Type B pancreatic cell (in vitro differentiated cells): Measurements from ENCODE around the gene DCAF4. TPM values are rescaled to one million over a fixed set of nuclear protein-coding genes. Genes with fewer than 3 reads are reported as not detected.

ENCODE experiments used
- DNase-seq: peaks from one replicate; pipeline ENCODE4 v3.0.0; 2021; ENCODE audit warnings: mixed read lengths; ENCODE audit not compliant: unreplicated experiment; ENCODE audit errors: extremely low spot score
- H3K27ac Mint-ChIP-seq: 2 replicates; pipeline ENCODE4 v1.8.0; 2021; ENCODE audit warnings: mild to moderate bottlenecking, mixed read lengths
- H3K27me3 Mint-ChIP-seq: 2 replicates; pipeline ENCODE4 v1.8.0; 2021; ENCODE audit warnings: mixed read lengths
- H3K36me3 Mint-ChIP-seq: 2 replicates; pipeline ENCODE4 v1.8.0; 2021; ENCODE audit warnings: mixed read lengths
- H3K4me1 Mint-ChIP-seq: one replicate; pipeline ENCODE4 v1.8.0; 2021; ENCODE audit warnings: mixed read lengths; ENCODE audit not compliant: unreplicated experiment
- H3K4me3 Mint-ChIP-seq: 2 replicates; pipeline ENCODE4 v1.8.0; 2021; ENCODE audit warnings: mild to moderate bottlenecking, mixed read lengths
- H3K9me3 Mint-ChIP-seq: 2 replicates; pipeline ENCODE4 v1.8.0; 2021; ENCODE audit warnings: mixed read lengths
- total RNA-seq: library from RNA; stranded (reverse); gene quantifications from 2 replicates; pipeline ENCODE4 v1.2.1, GENCODE V29; 2021; ENCODE audit warnings: low replicate concordance
- TF ChIP-seq, protein P1 (sequence below): fragments of 200-600 bp; sonication (generic); conservative IDR thresholded peaks from 2 replicates; pipeline ENCODE4 v1.5.0; 2021; ENCODE audit warnings: antibody characterized with exemption, mild to moderate bottlenecking

DCAF4 gene
- total RNA-seq, 1 donor from 2014 or later, result 17.9 TPM

DNA sequence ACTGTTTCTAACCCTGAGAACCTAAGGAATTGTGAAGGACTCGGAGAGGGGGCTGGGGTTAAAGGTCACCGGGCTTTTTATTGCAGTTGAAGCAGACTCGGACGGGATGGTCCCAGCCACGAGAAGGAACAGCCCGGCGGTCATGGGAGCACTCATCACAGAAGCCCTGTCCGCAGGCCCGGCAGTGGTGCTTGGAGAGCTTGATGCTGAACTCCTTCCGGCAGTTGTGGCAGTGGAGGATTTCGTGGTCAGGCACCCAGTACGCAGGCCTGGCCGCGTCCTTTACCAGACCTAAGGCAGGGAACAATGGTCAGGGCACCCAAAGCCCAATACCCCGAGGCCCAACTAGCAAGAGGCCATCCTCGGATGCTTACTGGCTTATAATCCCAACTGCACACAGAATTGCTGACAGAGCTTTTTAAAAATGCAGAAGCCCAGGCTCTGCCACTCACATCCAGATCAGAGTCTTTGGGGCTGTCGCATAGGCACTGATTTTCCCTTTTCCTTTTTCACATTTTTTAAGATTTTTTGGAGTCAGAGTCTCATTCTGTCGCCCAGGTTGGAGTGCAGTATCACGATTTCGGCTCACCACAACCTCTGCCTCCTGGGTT is 44.7 kb downstream of the DCAF4 start:
- DNase-seq, result no peak
- Mint-ChIP-seq H3K27me3 (no peaks in the 10 kb centered on the region), H3K36me3 (peaks cover 17% of the 10 kb centered on the region), H3K4me3 (no peak overlapping the region), H3K27ac (no peak overlapping the region), H3K9me3 (no peaks in the 10 kb centered on the region), H3K4me1 (no peaks in the 10 kb centered on the region)
- TF ChIP-seq, protein P1, sequence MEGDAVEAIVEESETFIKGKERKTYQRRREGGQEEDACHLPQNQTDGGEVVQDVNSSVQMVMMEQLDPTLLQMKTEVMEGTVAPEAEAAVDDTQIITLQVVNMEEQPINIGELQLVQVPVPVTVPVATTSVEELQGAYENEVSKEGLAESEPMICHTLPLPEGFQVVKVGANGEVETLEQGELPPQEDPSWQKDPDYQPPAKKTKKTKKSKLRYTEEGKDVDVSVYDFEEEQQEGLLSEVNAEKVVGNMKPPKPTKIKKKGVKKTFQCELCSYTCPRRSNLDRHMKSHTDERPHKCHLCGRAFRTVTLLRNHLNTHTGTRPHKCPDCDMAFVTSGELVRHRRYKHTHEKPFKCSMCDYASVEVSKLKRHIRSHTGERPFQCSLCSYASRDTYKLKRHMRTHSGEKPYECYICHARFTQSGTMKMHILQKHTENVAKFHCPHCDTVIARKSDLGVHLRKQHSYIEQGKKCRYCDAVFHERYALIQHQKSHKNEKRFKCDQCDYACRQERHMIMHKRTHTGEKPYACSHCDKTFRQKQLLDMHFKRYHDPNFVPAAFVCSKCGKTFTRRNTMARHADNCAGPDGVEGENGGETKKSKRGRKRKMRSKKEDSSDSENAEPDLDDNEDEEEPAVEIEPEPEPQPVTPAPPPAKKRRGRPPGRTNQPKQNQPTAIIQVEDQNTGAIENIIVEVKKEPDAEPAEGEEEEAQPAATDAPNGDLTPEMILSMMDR, result no peak

DNA sequence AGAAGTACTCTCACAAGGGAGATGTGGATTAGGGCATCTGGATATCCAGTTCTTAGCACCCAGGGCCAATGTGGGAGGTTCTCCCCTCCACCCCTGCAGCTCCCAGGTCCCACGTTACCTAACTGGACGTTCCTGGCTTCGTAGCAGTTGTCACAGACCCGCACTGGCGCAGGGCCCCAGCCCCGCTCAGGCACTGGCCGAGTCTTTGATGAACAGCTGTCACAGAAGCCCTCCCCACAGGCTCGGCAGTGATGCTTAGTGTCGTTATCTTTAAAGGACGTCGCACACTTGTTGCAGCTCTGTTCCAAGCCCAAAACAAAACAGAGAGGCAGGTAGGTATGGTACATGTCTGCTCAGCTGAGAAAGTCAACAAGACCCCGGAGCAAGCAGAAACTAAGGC is 48.4 kb downstream of the DCAF4 start:
- H3K36me3 Mint-ChIP-seq, result peaks cover 23% of the 10 kb centered on the region

DNA sequence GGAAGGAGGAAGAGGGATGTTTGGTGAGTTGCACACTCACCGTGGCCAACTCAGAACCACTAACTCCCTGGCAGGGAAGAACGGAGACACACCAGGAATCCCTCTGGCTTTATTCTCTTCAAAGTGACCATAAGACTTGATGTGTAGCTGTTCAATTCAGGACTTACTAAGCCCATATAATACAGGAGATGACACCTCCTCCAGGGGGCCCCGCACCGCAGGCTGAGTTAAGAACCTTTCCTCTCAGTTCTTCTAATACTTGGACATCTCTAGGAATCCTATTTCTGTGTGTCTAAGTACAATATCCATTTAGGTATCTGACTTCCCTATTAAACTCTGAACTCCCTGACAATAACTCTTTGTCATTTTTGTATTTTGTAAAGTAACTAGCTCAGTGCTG is 49.5 kb downstream of the DCAF4 start:
- no peaks in the 10 kb centered on the region for H3K27me3 Mint-ChIP-seq
- H3K4me3 Mint-ChIP-seq, result no peak overlapping the region
- no peaks in the 10 kb centered on the region for H3K9me3 Mint-ChIP-seq
- TF ChIP-seq, protein P1, result peak; percentile 21
- no peaks in the 10 kb centered on the region for H3K4me1 Mint-ChIP-seq
- no peak for DNase-seq
- no peak overlapping the region for H3K27ac Mint-ChIP-seq
- peaks cover 25% of the 10 kb centered on the region for H3K36me3 Mint-ChIP-seq

More for the DNA sequence above, 48.4 kb downstream of the DCAF4 start:
- Mint-ChIP-seq H3K27me3 (no peaks in the 10 kb centered on the region), H3K9me3 (no peaks in the 10 kb centered on the region), H3K27ac (no peak overlapping the region), H3K4me1 (no peaks in the 10 kb centered on the region), H3K4me3 (no peak overlapping the region)
- TF ChIP-seq, protein P1, result no peak
- DNase-seq, result no peak

DNA sequence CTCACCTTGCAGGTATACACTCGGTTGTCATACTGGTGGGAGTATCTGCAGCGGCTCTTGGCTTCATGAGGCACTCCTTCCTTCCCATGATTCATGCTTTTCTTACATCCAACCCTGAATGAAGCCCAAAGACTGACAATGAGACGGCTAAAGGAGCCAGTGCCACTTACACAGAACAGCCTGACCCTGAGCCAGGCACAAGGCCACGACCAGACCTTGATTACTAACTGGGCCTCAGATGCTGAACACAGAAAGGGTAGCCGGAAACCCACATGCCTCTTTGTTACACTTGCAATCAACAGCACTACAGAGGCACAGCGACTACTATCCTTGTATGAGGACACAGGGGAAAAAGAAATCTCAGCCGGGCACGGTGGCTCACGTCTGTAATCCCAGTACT is 52.6 kb downstream of the DCAF4 start:
- Mint-ChIP-seq H3K4me1 (no peaks in the 10 kb centered on the region), H3K36me3 (peaks cover 31% of the 10 kb centered on the region), H3K4me3 (no peak overlapping the region), H3K9me3 (no peaks in the 10 kb centered on the region), H3K27me3 (no peaks in the 10 kb centered on the region), H3K27ac (no peak overlapping the region)
- DNase-seq, result no peak
- TF ChIP-seq, protein P1, result no peak

DNA sequence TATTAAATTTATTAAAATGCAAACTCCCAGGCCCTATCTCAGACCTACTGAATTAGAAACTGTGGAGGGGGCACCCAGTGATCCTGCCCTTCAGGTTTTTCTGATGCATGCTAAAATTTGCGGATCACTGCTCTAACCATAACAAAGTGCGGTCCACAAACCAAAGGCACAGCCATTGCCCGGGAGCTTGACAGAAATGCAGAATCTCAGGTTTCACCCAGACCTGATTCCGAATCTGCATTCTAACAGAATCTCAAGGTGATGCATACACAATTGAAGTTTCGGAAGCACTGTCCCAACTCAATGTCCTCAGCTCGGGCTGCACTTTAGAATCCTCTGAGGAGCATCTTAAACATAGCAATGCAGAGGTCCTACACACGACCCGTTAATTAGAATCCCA is 54.6 kb downstream of the DCAF4 start:
- TF ChIP-seq, protein P1, result no peak

More for the DNA sequence above, 54.6 kb downstream of the DCAF4 start:
- Mint-ChIP-seq H3K4me1 (no peaks in the 10 kb centered on the region), H3K36me3 (peaks cover 34% of the 10 kb centered on the region), H3K4me3 (no peak overlapping the region), H3K27me3 (no peaks in the 10 kb centered on the region), H3K27ac (no peak overlapping the region), H3K9me3 (no peaks in the 10 kb centered on the region)
- DNase-seq, result no peak
